Chondrocyte (in vitro differentiated cells): ENCODE measurements around the gene ETAA1. TPM values are rescaled to one million over a fixed set of nuclear protein-coding genes. Genes with fewer than 3 reads are reported as not detected.

Experiments
- DNase-seq: peaks from one replicate; pipeline ENCODE4 v3.0.0; 2021; ENCODE audit warnings: mixed read lengths, low spot score
- H3K27ac Mint-ChIP-seq: one replicate; pipeline ENCODE4 v1.8.0; 2021; ENCODE audit warnings: mild to moderate bottlenecking, moderate library complexity, mixed read lengths; ENCODE audit not compliant: unreplicated experiment
- H3K27me3 Mint-ChIP-seq: 2 replicates; pipeline ENCODE4 v1.8.0; 2021; ENCODE audit warnings: low read depth, mixed read lengths
- H3K36me3 Mint-ChIP-seq: 2 replicates; pipeline ENCODE4 v1.8.0; 2021; ENCODE audit warnings: low read depth, mixed read lengths
- H3K4me1 Mint-ChIP-seq: 2 replicates; pipeline ENCODE4 v1.8.0; 2021; ENCODE audit warnings: low read depth, mild to moderate bottlenecking, mixed read lengths
- H3K4me3 Mint-ChIP-seq: one replicate; pipeline ENCODE4 v1.8.0; 2021; ENCODE audit warnings: mild to moderate bottlenecking, moderate library complexity, mixed read lengths; ENCODE audit not compliant: unreplicated experiment
- H3K9me3 Mint-ChIP-seq: 2 replicates; pipeline ENCODE4 v1.8.0; 2021; ENCODE audit warnings: low read depth, mixed read lengths
- CTCF ChIP-seq: fragments of 200-600 bp; sonication (generic); IDR thresholded peaks from 2 replicates; pipeline ENCODE4 v1.5.0; 2021; ENCODE audit warnings: antibody characterized with exemption, mild to moderate bottlenecking, moderate library complexity
- total RNA-seq: library from RNA; stranded (reverse); gene quantifications from 3 replicates; pipeline ENCODE4 v1.2.1, GENCODE V29; 2021

ETAA1 gene
- total RNA-seq, 1 donor from 2014 or later = 10.2 TPM

- no peak for TF ChIP-seq CTCF
- Mint-ChIP-seq H3K36me3 (peaks cover 27% of the 10 kb centered on the region), H3K27ac (no peak overlapping the region), H3K27me3 (no peaks in the 10 kb centered on the region), H3K4me1 (peaks cover 10% of the 10 kb centered on the region), H3K9me3 (no peaks in the 10 kb centered on the region), H3K4me3 (no peak overlapping the region)
- DNase-seq = no peak
Measured at GRCh38 chr2:67408346-67408745, 11.2 kb downstream of the ETAA1 start.

GRCh38 chr2:67412424-67412823 lies 15.3 kb downstream of the ETAA1 start:
- H3K4me1 Mint-ChIP-seq = peaks cover 4% of the 10 kb centered on the region
- no peak overlapping the region for H3K4me3 Mint-ChIP-seq
- no peaks in the 10 kb centered on the region for H3K9me3 Mint-ChIP-seq
- peaks cover 8% of the 10 kb centered on the region for H3K36me3 Mint-ChIP-seq
- DNase-seq = no peak
- TF ChIP-seq CTCF = no peak
- no peaks in the 10 kb centered on the region for H3K27me3 Mint-ChIP-seq
- H3K27ac Mint-ChIP-seq = no peak overlapping the region

- Mint-ChIP-seq H3K4me3 (no peak overlapping the region), H3K27me3 (no peaks in the 10 kb centered on the region), H3K9me3 (no peaks in the 10 kb centered on the region), H3K36me3 (peaks cover 8% of the 10 kb centered on the region), H3K27ac (no peak overlapping the region), H3K4me1 (peaks cover 4% of the 10 kb centered on the region)
- no peak for TF ChIP-seq CTCF
- DNase-seq = no peak
Measured at GRCh38 chr2:67414867-67415266, 17.7 kb downstream of the ETAA1 start.

- Mint-ChIP-seq H3K9me3 (peaks cover 1% of the 10 kb centered on the region), H3K27ac (no peak overlapping the region), H3K27me3 (no peaks in the 10 kb centered on the region), H3K4me1 (peaks cover 4% of the 10 kb centered on the region), H3K4me3 (no peak overlapping the region), H3K36me3 (peaks cover 3% of the 10 kb centered on the region)
- no peak for TF ChIP-seq CTCF
- no peak for DNase-seq
Measured at GRCh38 chr2:67416136-67416535, 19.0 kb downstream of the ETAA1 start.

- H3K36me3 Mint-ChIP-seq = peaks cover 7% of the 10 kb centered on the region
- peaks cover 15% of the 10 kb centered on the region for H3K9me3 Mint-ChIP-seq
- H3K27me3 Mint-ChIP-seq = no peaks in the 10 kb centered on the region
- H3K4me3 Mint-ChIP-seq = no peak overlapping the region
- no peak for TF ChIP-seq CTCF
- no peaks in the 10 kb centered on the region for H3K4me1 Mint-ChIP-seq
- DNase-seq = no peak
- H3K27ac Mint-ChIP-seq = no peak overlapping the region
Measured at GRCh38 chr2:67423489-67423888, 26.4 kb downstream of the ETAA1 start.
